H9 (cell line): Measurements from ENCODE around the gene DTD1. TPM values are rescaled to one million over a fixed set of nuclear protein-coding genes. Genes with fewer than 3 reads are reported as not detected.

Source experiments
- DNase-seq: peaks from one replicate; pipeline ENCODE4 v3.0.0-alpha.2; 2017
- H2AFZ ChIP-seq: one replicate; pipeline ENCODE4 v1.6.1; 2013; ENCODE audit warnings: mild to moderate bottlenecking, low read length, control low read depth, moderate library complexity
- H2AK5ac ChIP-seq: 2 replicates; pipeline ENCODE4 v1.6.1; 2013; ENCODE audit warnings: low read length, control low read depth, mixed read lengths; ENCODE audit not compliant: insufficient read length
- H2BK120ac ChIP-seq: one replicate; pipeline ENCODE4 v1.6.1; 2013; ENCODE audit warnings: low read depth, mild to moderate bottlenecking, low read length, control low read depth, inconsistent platforms; ENCODE audit not compliant: poor library complexity, severe bottlenecking
- H2BK12ac ChIP-seq: 2 replicates; pipeline ENCODE4 v1.6.1; 2013; ENCODE audit warnings: low read length, control low read depth, mixed read lengths, low read depth; ENCODE audit not compliant: insufficient read length
- H2BK15ac ChIP-seq: 2 replicates; pipeline ENCODE4 v1.6.1; 2013; ENCODE audit warnings: low read depth, low read length, control low read depth
- H2BK20ac ChIP-seq: one replicate; pipeline ENCODE4 v1.6.1; 2013; ENCODE audit warnings: low read depth, mild to moderate bottlenecking, low read length, control low read depth, inconsistent platforms; ENCODE audit not compliant: poor library complexity, severe bottlenecking
- H2BK5ac ChIP-seq: 2 replicates; pipeline ENCODE4 v1.6.1; 2013; ENCODE audit warnings: low read length, control low read depth, mixed read lengths; ENCODE audit not compliant: insufficient read length
- H3K14ac ChIP-seq: 2 replicates; pipeline ENCODE4 v1.6.1; 2013; ENCODE audit warnings: low read length, control low read depth; ENCODE audit not compliant: insufficient read depth
- H3K18ac ChIP-seq: 2 replicates; pipeline ENCODE4 v1.6.1; 2013; ENCODE audit warnings: low read depth, mild to moderate bottlenecking, mixed read lengths, low read length, control low read depth; ENCODE audit not compliant: insufficient read length
- H3K23ac ChIP-seq: 2 replicates; pipeline ENCODE4 v1.6.1; 2013; ENCODE audit warnings: low read length, control low read depth, mixed read lengths, low read depth; ENCODE audit not compliant: insufficient read length
- H3K23me2 ChIP-seq: 2 replicates; pipeline ENCODE4 v1.6.1; 2013; ENCODE audit warnings: low read depth, mild to moderate bottlenecking, mixed read lengths, low read length, control low read depth; ENCODE audit not compliant: insufficient read length, poor library complexity, severe bottlenecking
- H3K27ac ChIP-seq: 2 replicates; pipeline ENCODE4 v1.5.1; 2013; ENCODE audit warnings: low read length, control low read depth, mixed read lengths, low read depth; ENCODE audit not compliant: insufficient read length
- H3K27me3 ChIP-seq: 2 replicates; pipeline ENCODE4 v1.6.1; 2013; ENCODE audit warnings: low read length, control low read depth, inconsistent platforms; ENCODE audit not compliant: insufficient read depth
- H3K4ac ChIP-seq: 2 replicates; pipeline ENCODE4 v1.6.1; 2013; ENCODE audit warnings: low read depth, mild to moderate bottlenecking, control low read depth, inconsistent platforms, low read length, moderate library complexity
- H3K4me1 ChIP-seq: 2 replicates; pipeline ENCODE4 v1.6.1; 2013; ENCODE audit warnings: low read length, control low read depth, inconsistent platforms; ENCODE audit not compliant: insufficient read depth
- H3K4me2 ChIP-seq: 2 replicates; pipeline ENCODE4 v1.6.1; 2013; ENCODE audit warnings: low read length, control low read depth, mixed read lengths; ENCODE audit not compliant: insufficient read length, insufficient read depth
- H3K56ac ChIP-seq: 2 replicates; pipeline ENCODE4 v1.6.1; 2013; ENCODE audit warnings: low read depth, mild to moderate bottlenecking, mixed read lengths, low read length, control low read depth; ENCODE audit not compliant: insufficient read length
- H3K79me1 ChIP-seq: 2 replicates; pipeline ENCODE4 v1.6.1; 2013; ENCODE audit warnings: low read depth, mild to moderate bottlenecking, moderate library complexity, low read length, control low read depth, inconsistent platforms; ENCODE audit not compliant: insufficient read depth, poor library complexity, severe bottlenecking
- H3K79me2 ChIP-seq: 2 replicates; pipeline ENCODE4 v1.6.1; 2013; ENCODE audit warnings: low read length, control low read depth, inconsistent platforms; ENCODE audit not compliant: insufficient read depth
- H3K9ac ChIP-seq: 2 replicates; pipeline ENCODE4 v1.6.1; 2013; ENCODE audit warnings: low read length, control low read depth, mixed read lengths; ENCODE audit not compliant: insufficient read length; ENCODE audit errors: extremely low read depth
- H3K9me3 ChIP-seq: one replicate; pipeline ENCODE4 v1.6.1; 2013; ENCODE audit warnings: low read depth, low read length, inconsistent platforms; ENCODE audit not compliant: control insufficient read depth
- H3T11ph ChIP-seq: one replicate; pipeline ENCODE4 v1.6.1; 2013; ENCODE audit warnings: mild to moderate bottlenecking, low read length, control low read depth, inconsistent platforms
- H4K20me1 ChIP-seq: one replicate; pipeline ENCODE4 v1.6.1; 2013; ENCODE audit not compliant: control insufficient read depth, insufficient read length, insufficient read depth
- H4K5ac ChIP-seq: 2 replicates; pipeline ENCODE4 v1.6.1; 2013; ENCODE audit warnings: low read depth, mild to moderate bottlenecking, mixed read lengths, low read length, control low read depth; ENCODE audit not compliant: insufficient read length
- H4K8ac ChIP-seq: replicated peaks from 2 replicates; pipeline ENCODE4 v1.6.1; 2013; ENCODE audit warnings: low read length, control low read depth, mixed read lengths, low read depth; ENCODE audit not compliant: insufficient read length
- H4K91ac ChIP-seq: 2 replicates; pipeline ENCODE4 v1.6.1; 2013; ENCODE audit warnings: low read depth, mild to moderate bottlenecking, moderate library complexity, mixed read lengths, low read length, control low read depth; ENCODE audit not compliant: insufficient read length
- H3K27ac Mint-ChIP-seq, 3 experiments: 2 replicates in 2 of 3; 3 replicates in 1 of 3; pipeline ENCODE4 v1.8.0; 2020 to 2021; ENCODE audit warnings: mixed read lengths in 3 of 3, mild to moderate bottlenecking in 1 of 3, moderate library complexity in 1 of 3
- H3K27me3 Mint-ChIP-seq: 2 replicates; pipeline ENCODE4 v1.8.0; 2021; ENCODE audit warnings: low read depth, mild to moderate bottlenecking, moderate library complexity, mixed read lengths
- H3K36me3 Mint-ChIP-seq, 3 experiments: 2 replicates in 2 of 3; 3 replicates in 1 of 3; pipeline ENCODE4 v1.8.0; 2020 to 2021; ENCODE audit warnings: low read depth in 3 of 3, mixed read lengths in 3 of 3; ENCODE audit not compliant: insufficient read depth in 1 of 3
- H3K4me1 Mint-ChIP-seq, 2 experiments: 2 replicates each; pipeline ENCODE4 v1.8.0; 2020; ENCODE audit warnings: mixed read lengths in 2 of 2
- H3K4me3 Mint-ChIP-seq, 2 experiments: 2 replicates in 1 of 2; 3 replicates in 1 of 2; pipeline ENCODE4 v1.8.0; 2020 to 2021; ENCODE audit warnings: mild to moderate bottlenecking in 2 of 2, mixed read lengths in 2 of 2, moderate library complexity in 1 of 2
- H3K9me3 Mint-ChIP-seq, 2 experiments: 2 replicates in 1 of 2; 3 replicates in 1 of 2; pipeline ENCODE4 v1.8.0; 2020; ENCODE audit warnings: mild to moderate bottlenecking in 2 of 2, mixed read lengths in 2 of 2, moderate library complexity in 1 of 2
- CTCF ChIP-seq: fragments of 200-600 bp; sonication (generic); conservative IDR thresholded peaks from 3 replicates; pipeline ENCODE4 v1.8.0; 2021; ENCODE audit warnings: antibody characterized with exemption, mild to moderate bottlenecking
- WGBS: extraction: QIAGEN DNeasy Blood & Tissue Kit; methylation state at CpG from one replicate; pipeline ENCODE4 v1.1.7; 2013; ENCODE audit warnings: missing lambda C conversion rate, low lambda C conversion rate, mixed read lengths; ENCODE audit not compliant: insufficient read length; ENCODE audit errors: extremely low coverage; 5-methylcytosine and 5-hydroxymethylcytosine counted together
- total RNA-seq: library from RNA; stranded (reverse); gene quantifications from 2 replicates; pipeline ENCODE4 v1.2.1, GENCODE V29; 2021

DTD1 gene
- total RNA-seq, 1 experiment from 2014 or later = 62.0 TPM

DNA sequence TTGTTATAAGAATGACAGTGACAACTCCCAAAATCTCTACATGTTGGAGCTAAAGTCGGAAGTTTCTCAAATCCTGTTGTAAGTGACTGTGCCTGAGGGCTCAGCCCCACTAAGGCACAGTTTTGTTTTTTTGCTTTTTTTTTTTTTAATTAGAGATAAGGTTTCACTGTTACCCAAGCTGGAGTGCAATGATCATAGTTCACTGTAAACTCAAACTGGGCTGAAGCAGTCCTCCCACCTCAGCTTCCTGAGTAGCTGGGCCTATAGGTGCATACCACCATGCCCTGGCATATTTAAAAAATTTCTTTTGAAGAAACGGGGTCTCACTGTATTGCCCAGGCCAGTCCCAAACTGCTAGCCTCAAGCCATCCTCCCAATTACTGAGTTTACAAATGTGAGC is 96.9 kb downstream of the DTD1 start:
- H3K56ac ChIP-seq = no peak overlapping the region
- H3K27me3 Mint-ChIP-seq = no peaks in the 10 kb centered on the region
- H2BK20ac ChIP-seq = no peak overlapping the region

More for the DNA sequence above, 96.9 kb downstream of the DTD1 start:
- no peak overlapping the region for H2BK5ac ChIP-seq
- Mint-ChIP-seq H3K36me3 (peaks cover 0 to 1% (median 0%) of the 10 kb centered on the region in 3 experiments; a peak in 3 of 7 replicates), H3K9me3 (no peaks in the 10 kb centered on the region), H3K27ac (no peak overlapping the region), H3K4me3 (no peak overlapping the region), H3K4me1 (peaks cover 26 to 28% of the 10 kb centered on the region in 2 experiments)
- no peak overlapping the region for H3K18ac ChIP-seq
- no peaks in the 10 kb centered on the region for H3K79me1 ChIP-seq
- H2BK120ac ChIP-seq = no peak overlapping the region
- H2BK12ac ChIP-seq = no peak overlapping the region
- H2BK15ac ChIP-seq = no peak overlapping the region
- no peaks in the 10 kb centered on the region for H3K79me2 ChIP-seq
- no peak overlapping the region for H3K27ac ChIP-seq
- H4K8ac ChIP-seq = no peak overlapping the region
- no peaks in the 10 kb centered on the region for H4K20me1 ChIP-seq
- no peak overlapping the region for H4K91ac ChIP-seq
- no peak overlapping the region for H3T11ph ChIP-seq
- H3K9me3 ChIP-seq = no peaks in the 10 kb centered on the region
- H3K4me1 ChIP-seq = peaks cover 5% of the 10 kb centered on the region
- TF ChIP-seq CTCF = no peak
- H3K23ac ChIP-seq = no peak overlapping the region
- H3K14ac ChIP-seq = no peak overlapping the region
- no peaks in the 10 kb centered on the region for H3K27me3 ChIP-seq
- no peak for DNase-seq
- WGBS = no CpG with 5 or more reads among the region's 2 CpGs
- no peak overlapping the region for H2AK5ac ChIP-seq
- no peak overlapping the region for H3K9ac ChIP-seq
- H3K23me2 ChIP-seq = no peaks in the 10 kb centered on the region
- no peak overlapping the region for H3K4ac ChIP-seq
- H3K4me2 ChIP-seq = no peak overlapping the region
- H2AFZ ChIP-seq = no peak overlapping the region
- H4K5ac ChIP-seq = no peak overlapping the region
